ENCODE data around the gene REEP1.

REEP1 gene

GRCh38 chr2:86366651-86367498, 29.4 kb upstream of the REEP1 start:
- H3K4me3 ChIP-seq (ENCODE audit: low read depth, low read length): no peak overlapping the region
- in situ Hi-C loops (cut with HindIII; ENCODE audit: low sequenced_read_pairs): no loop called here
- DNase-seq (ENCODE audit: low read depth, low spot score): no peak
- TF ChIP-seq CTCF (IDR thresholded peaks at IDR 0.05; ENCODE audit: low read depth, low read length): no peak

DNA sequence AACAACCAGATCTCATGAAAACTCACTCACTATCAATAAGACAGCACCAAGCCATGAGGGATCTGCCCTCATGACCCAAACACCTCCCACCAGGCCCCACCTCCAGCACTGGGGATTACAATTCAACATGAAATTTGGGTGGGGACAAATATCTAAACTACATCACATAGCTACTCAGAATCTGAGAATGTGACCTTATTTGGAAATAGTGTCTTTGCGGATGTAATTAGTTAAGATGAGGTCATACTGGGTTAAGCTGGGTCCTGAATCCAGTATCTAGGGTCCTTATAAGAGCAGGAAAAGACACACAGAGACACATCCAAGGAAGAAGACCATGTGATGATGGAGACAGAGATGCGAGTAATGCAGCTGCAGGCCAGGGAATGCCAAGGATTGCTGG, 27.5 kb upstream of the REEP1 start:
- H3K4me3 ChIP-seq (ENCODE audit: low read depth, low read length): no peak overlapping the region
- in situ Hi-C loops (cut with HindIII; ENCODE audit: low sequenced_read_pairs): no loop called here
- DNase-seq (ENCODE audit: low read depth, low spot score): no peak
- TF ChIP-seq CTCF (IDR thresholded peaks at IDR 0.05; ENCODE audit: low read depth, low read length): no peak

DNA sequence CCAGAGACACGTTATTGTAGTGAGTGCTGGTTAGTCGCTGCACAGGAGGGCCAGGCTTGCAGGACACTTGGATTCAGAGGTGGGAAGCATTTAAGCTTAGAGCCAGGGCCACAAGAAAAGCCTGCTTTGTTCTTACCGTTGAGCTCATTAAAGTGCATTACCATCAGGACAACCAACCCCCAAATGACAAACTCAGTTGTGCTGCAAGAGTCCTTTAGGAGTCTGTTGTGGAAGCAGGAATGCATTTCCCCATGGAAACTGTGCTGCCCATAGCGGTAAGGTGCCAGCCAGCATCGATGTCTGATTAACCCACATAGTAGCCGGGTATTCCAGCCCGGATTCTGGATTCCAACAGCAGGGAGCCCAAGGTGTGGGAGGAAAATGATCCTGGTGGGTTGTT, 23.4 kb upstream of the REEP1 start:
- in situ Hi-C loops (cut with HindIII; ENCODE audit: low sequenced_read_pairs): no loop called here
- H3K4me3 ChIP-seq (ENCODE audit: low read depth, low read length): no peak overlapping the region
- TF ChIP-seq CTCF (IDR thresholded peaks at IDR 0.05; ENCODE audit: low read depth, low read length): no peak
- DNase-seq (ENCODE audit: low read depth, low spot score): no peak

- DNase-seq (ENCODE audit: low read depth, low spot score): no peak
- in situ Hi-C loops (cut with HindIII; ENCODE audit: low sequenced_read_pairs): no loop called here
- no peak for TF ChIP-seq CTCF (IDR thresholded peaks at IDR 0.05; ENCODE audit: low read depth, low read length)
- H3K4me3 ChIP-seq (ENCODE audit: low read depth, low read length): no peak overlapping the region
These were observed 21.5 kb upstream of the REEP1 start for GRCh38 chr2:86358957-86359356.

GRCh38 chr2:86357392-86357963, 20.1 kb upstream of the REEP1 start:
- TF ChIP-seq CTCF (IDR thresholded peaks at IDR 0.05; ENCODE audit: low read depth, low read length): no peak
- no peak for DNase-seq (ENCODE audit: low read depth, low spot score)
- in situ Hi-C loops (cut with HindIII; ENCODE audit: low sequenced_read_pairs): no loop called here
- H3K4me3 ChIP-seq (ENCODE audit: low read depth, low read length): no peak overlapping the region

GRCh38 chr2:86352727-86353221, 15.3 kb upstream of the REEP1 start:
- no peak for TF ChIP-seq CTCF (IDR thresholded peaks at IDR 0.05; ENCODE audit: low read depth, low read length)
- H3K4me3 ChIP-seq (ENCODE audit: low read depth, low read length): no peak overlapping the region
- in situ Hi-C loops (cut with HindIII; ENCODE audit: low sequenced_read_pairs): no loop called here
- no peak for DNase-seq (ENCODE audit: low read depth, low spot score)
